Measurements from ENCODE around the gene SV2B. TPM values are rescaled to one million over a fixed set of nuclear protein-coding genes. Genes with fewer than 3 reads are reported as not detected.
"Not testable (repeated sequence)": the region's sequence is repeated elsewhere in the genome, so short reads cannot be mapped to it uniquely, and the experiment has no call there.

The SV2B gene
- total RNA-seq, 1 experiment from 2014 or later = not detected

DNA sequence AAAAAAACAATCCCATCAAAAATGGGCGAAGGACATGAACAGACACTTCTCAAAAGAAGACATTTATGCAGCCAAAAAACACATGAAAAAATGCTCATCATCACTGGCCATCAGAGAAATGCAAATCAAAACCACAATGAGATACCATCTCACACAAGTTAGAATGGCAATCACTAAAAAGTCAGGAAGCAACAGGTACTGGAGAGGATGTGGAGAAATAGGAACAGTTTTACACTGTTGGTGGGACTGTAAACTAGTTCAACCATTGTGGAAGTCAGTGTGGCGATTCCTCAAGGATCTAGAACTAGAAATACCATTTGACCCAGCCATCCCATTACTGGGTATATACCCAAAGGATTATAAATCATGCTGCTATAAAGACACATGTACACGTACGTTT, 6.2 kb upstream of the SV2B start:
- H3K36me3 ChIP-seq (ENCODE audit: control insufficient read depth in 1 of 2, insufficient read depth in 2 of 2, low read length in 2 of 2); RAD21 ChIA-PET (ENCODE audit: low non-redundant PET in 1 of 2, low total read pairs in 2 of 2, uncharacterized antibody in 2 of 2, unreplicated experiment in 2 of 2); H3K79me2 ChIP-seq (ENCODE audit: insufficient read depth, low read length); intact Hi-C loops (cut with micrococcal nuclease); H3K4me2 ChIP-seq (ENCODE audit: low read length); H3K4me3 ChIP-seq (replicated peaks in 1 of 2; ENCODE audit: low read depth in 1 of 2, low read length in 2 of 2); ATAC-seq; H3K9ac ChIP-seq (ENCODE audit: low read length); POLR2A ChIA-PET; H4K20me1 ChIP-seq (ENCODE audit: insufficient read depth); H3K9me3 ChIP-seq (ENCODE audit: control insufficient read depth in 1 of 2, insufficient read depth in 1 of 2, low read depth in 1 of 2, low read length in 2 of 2); H2AFZ ChIP-seq (ENCODE audit: low read depth, low read length, poor library complexity, severe bottlenecking); CTCF ChIA-PET; H3K9me2 ChIP-seq (ENCODE audit: insufficient read depth); BruUV-seq (replicated peaks); H3K4me1 ChIP-seq (ENCODE audit: control insufficient read depth in 1 of 2, insufficient read depth in 2 of 2, low read length in 2 of 2); H3K27ac ChIP-seq (ENCODE audit: low read depth, low read length); DNase-seq (ENCODE audit: low read depth, low spot score): not testable (repeated sequence)
- peaks cover 33% of the 10 kb centered on the region for H3K27me3 ChIP-seq (ENCODE audit: insufficient read depth, low read length)

- H3K4me1 ChIP-seq (ENCODE audit: control insufficient read depth in 1 of 2, insufficient read depth in 2 of 2, low read length in 2 of 2) = no peaks in the 10 kb centered on the region
- ChIA-PET RAD21 (ENCODE audit: low non-redundant PET in 1 of 2, low total read pairs in 2 of 2, uncharacterized antibody in 2 of 2, unreplicated experiment in 2 of 2) (no interaction called here), POLR2A (no interaction called here), CTCF (no interaction called here)
- intact Hi-C loops (cut with micrococcal nuclease) = no loop called here
- DNase-seq (ENCODE audit: low read depth, low spot score) (no peak), ATAC-seq (no peak)
- H3K27me3 ChIP-seq (ENCODE audit: insufficient read depth, low read length) = peaks cover 56% of the 10 kb centered on the region
- no peak for TF ChIP-seq YY1 (IDR thresholded peaks at IDR 0.05; ENCODE audit: extremely low read depth, insufficient replicate concordance, low read depth, low read length)
- no peak for TF ChIP-seq CEBPB (IDR thresholded peaks at IDR 0.05; ENCODE audit: low read depth)
- TF ChIP-seq CTCF (IDR thresholded peaks at IDR 0.05 in 2 of 3, conservative IDR thresholded peaks at IDR 0.05 in 1 of 3; ENCODE audit: borderline replicate concordance in 1 of 3, insufficient read depth in 1 of 3, low read depth in 2 of 3, low read length in 2 of 3) = no peak
- TF ChIP-seq SRF (IDR thresholded peaks at IDR 0.05; ENCODE audit: low read depth) = no peak
- TF ChIP-seq EZH2phosphoT487 (IDR thresholded peaks at IDR 0.05; ENCODE audit: borderline replicate concordance) = no peak
- no peak for TF ChIP-seq SP1 (IDR thresholded peaks at IDR 0.05; ENCODE audit: low read depth)
- no peak for TF ChIP-seq CBX3 (IDR thresholded peaks at IDR 0.05; ENCODE audit: low read depth)
- TF ChIP-seq RAD21 (IDR thresholded peaks at IDR 0.05; ENCODE audit: low read depth) = no peak
- TF ChIP-seq ATF3 (IDR thresholded peaks at IDR 0.05) = no peak
- no peak for TF ChIP-seq SIN3A (IDR thresholded peaks at IDR 0.05; ENCODE audit: low read depth)
- TF ChIP-seq REST (IDR thresholded peaks at IDR 0.05; ENCODE audit: low read depth) = no peak
- no peak for TF ChIP-seq ZFX (IDR thresholded peaks at IDR 0.05)
- TF ChIP-seq JUND (IDR thresholded peaks at IDR 0.05) = no peak
- TF ChIP-seq POLR2A (IDR thresholded peaks at IDR 0.05; ENCODE audit: borderline replicate concordance, extremely low read depth, insufficient read depth, insufficient read length) = no peak
- TF ChIP-seq, protein P1, sequence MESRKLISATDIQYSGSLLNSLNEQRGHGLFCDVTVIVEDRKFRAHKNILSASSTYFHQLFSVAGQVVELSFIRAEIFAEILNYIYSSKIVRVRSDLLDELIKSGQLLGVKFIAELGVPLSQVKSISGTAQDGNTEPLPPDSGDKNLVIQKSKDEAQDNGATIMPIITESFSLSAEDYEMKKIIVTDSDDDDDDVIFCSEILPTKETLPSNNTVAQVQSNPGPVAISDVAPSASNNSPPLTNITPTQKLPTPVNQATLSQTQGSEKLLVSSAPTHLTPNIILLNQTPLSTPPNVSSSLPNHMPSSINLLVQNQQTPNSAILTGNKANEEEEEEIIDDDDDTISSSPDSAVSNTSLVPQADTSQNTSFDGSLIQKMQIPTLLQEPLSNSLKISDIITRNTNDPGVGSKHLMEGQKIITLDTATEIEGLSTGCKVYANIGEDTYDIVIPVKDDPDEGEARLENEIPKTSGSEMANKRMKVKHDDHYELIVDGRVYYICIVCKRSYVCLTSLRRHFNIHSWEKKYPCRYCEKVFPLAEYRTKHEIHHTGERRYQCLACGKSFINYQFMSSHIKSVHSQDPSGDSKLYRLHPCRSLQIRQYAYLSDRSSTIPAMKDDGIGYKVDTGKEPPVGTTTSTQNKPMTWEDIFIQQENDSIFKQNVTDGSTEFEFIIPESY (IDR thresholded peaks at IDR 0.05; ENCODE audit: extremely low read depth, insufficient replicate concordance, low read length) = no peak
- no peaks in the 10 kb centered on the region for H3K79me2 ChIP-seq (ENCODE audit: insufficient read depth, low read length)
- H3K9me3 ChIP-seq (ENCODE audit: control insufficient read depth in 1 of 2, insufficient read depth in 1 of 2, low read depth in 1 of 2, low read length in 2 of 2) = no peaks in the 10 kb centered on the region
- H2AFZ ChIP-seq (ENCODE audit: low read depth, low read length, poor library complexity, severe bottlenecking) = no peak overlapping the region
- H3K36me3 ChIP-seq (ENCODE audit: control insufficient read depth in 1 of 2, insufficient read depth in 2 of 2, low read length in 2 of 2) = no peaks in the 10 kb centered on the region
- H3K9me2 ChIP-seq (ENCODE audit: insufficient read depth) = no peaks in the 10 kb centered on the region
- no peak overlapping the region for H3K27ac ChIP-seq (ENCODE audit: low read depth, low read length)
- BruUV-seq (replicated peaks) = no TSS peak
- H4K20me1 ChIP-seq (ENCODE audit: insufficient read depth) = no peaks in the 10 kb centered on the region
- H3K9ac ChIP-seq (ENCODE audit: low read length) = no peak overlapping the region
- no peak overlapping the region for H3K4me2 ChIP-seq (ENCODE audit: low read length)
- H3K4me3 ChIP-seq (replicated peaks in 1 of 2; ENCODE audit: low read depth in 1 of 2, low read length in 2 of 2) = no peak overlapping the region
Measured at GRCh38 chr15:91098451-91098850, 1.6 kb upstream of the SV2B start.
